NCI-H510A (cell line): ENCODE measurements around the gene LRRC49.
"Not testable (repeated sequence)": the region's sequence is repeated elsewhere in the genome, so short reads cannot be mapped to it uniquely, and the experiment has no call there.

Experiments
- DNase-seq: peaks from one replicate; lab custom pipeline; 2025; lab: John Stamatoyannopoulos, UW

The LRRC49 gene

GRCh38 chr15:70995383-70995970 lies 102.9 kb downstream of the LRRC49 start:
- DNase-seq = no peak

- DNase-seq = no peak
Measured at GRCh38 chr15:70998319-70998718, 105.7 kb downstream of the LRRC49 start.

GRCh38 chr15:71002316-71002715 lies 109.7 kb downstream of the LRRC49 start:
- DNase-seq = no peak

GRCh38 chr15:71003319-71003718 lies 110.7 kb downstream of the LRRC49 start:
- DNase-seq = no peak

- DNase-seq = not testable (repeated sequence)
Measured at GRCh38 chr15:71004506-71004905, 111.9 kb downstream of the LRRC49 start.

GRCh38 chr15:71005895-71006294 lies 113.3 kb downstream of the LRRC49 start:
- DNase-seq = no peak

- DNase-seq = no peak
Measured at GRCh38 chr15:71008250-71008870, 115.7 kb downstream of the LRRC49 start.

- no peak for DNase-seq
Measured at GRCh38 chr15:71010472-71010871, 117.8 kb downstream of the LRRC49 start.

GRCh38 chr15:71010997-71011396 lies 118.4 kb downstream of the LRRC49 start:
- no peak for DNase-seq

GRCh38 chr15:71011503-71012155 lies 119.0 kb downstream of the LRRC49 start:
- no peak for DNase-seq

GRCh38 chr15:71013446-71013845 lies 120.8 kb downstream of the LRRC49 start:
- no peak for DNase-seq

GRCh38 chr15:71015342-71015741 lies 122.7 kb downstream of the LRRC49 start:
- no peak for DNase-seq

- not testable (repeated sequence) for DNase-seq
Measured at GRCh38 chr15:71031232-71031631, 138.6 kb downstream of the LRRC49 start.

- not testable (repeated sequence) for DNase-seq
Measured at GRCh38 chr15:71035478-71035877, 142.9 kb downstream of the LRRC49 start.

- DNase-seq = no peak
Measured at GRCh38 chr15:71042356-71042922, 149.8 kb downstream of the LRRC49 start.

- DNase-seq = no peak
Measured at GRCh38 chr15:71043373-71043772, 150.7 kb downstream of the LRRC49 start.

- DNase-seq = no peak
Measured at GRCh38 chr15:71044006-71044405, 151.4 kb downstream of the LRRC49 start.

- DNase-seq = not testable (repeated sequence)
Measured at GRCh38 chr15:71046146-71046545, 153.5 kb downstream of the LRRC49 start.

- no peak for DNase-seq
Measured at GRCh38 chr15:71048913-71049675, 156.5 kb downstream of the LRRC49 start.

GRCh38 chr15:71049706-71050422 lies 157.2 kb downstream of the LRRC49 start:
- no peak for DNase-seq

GRCh38 chr15:71050461-71050860 lies 157.8 kb downstream of the LRRC49 start:
- DNase-seq = no peak

- DNase-seq = no peak
Measured at GRCh38 chr15:71051539-71051938, 158.9 kb downstream of the LRRC49 start.
